ENCODE results near the gene PLXNA3. TPM values are rescaled to one million over a fixed set of nuclear protein-coding genes. Genes with fewer than 3 reads are reported as not detected.
A peak's percentile ranks its signal among the peaks of the same experiment; 100 is the strongest.

PLXNA3 gene
- total RNA-seq, 1 experiment from 2014 or later: 128 TPM

- Histone ChIP-seq H3K9me3 (ENCODE audit: control insufficient read depth, insufficient read depth, low read depth, low read length) (no peaks in the 10 kb centered on the region), H3K4me3 (ENCODE audit: low read depth in 2 of 2, low read length in 2 of 2) (peak within 1 kb of the TSS; percentile 72 to 89), H3K27me3 (ENCODE audit: control insufficient read depth, insufficient read depth, low read length) (no peaks in the 10 kb centered on the region), H3K36me3 (ENCODE audit: control insufficient read depth, insufficient read depth, low read length) (no peaks in the 10 kb centered on the region), H3K4me1 (ENCODE audit: control insufficient read depth, insufficient read depth, low read length) (peaks cover 18% of the 10 kb centered on the region), H3K27ac (ENCODE audit: low read length) (peak within 1 kb of the TSS; percentile 89)
- ChIA-PET CTCF (interaction anchor here (0.6 to 0.9 kb wide), 3 partner anchors 13 to 81 kb away, joined by 3 to 11 read pairs (median 3); no protein-coding TSS in a partner anchor), POLR2A (interaction anchor here (0.7 kb wide), 3 partner anchors 41 to 121 kb away, joined by 4 to 9 read pairs (median 8); no protein-coding TSS in a partner anchor)
- peak; percentile 79 for DNase-seq (ENCODE audit: low read depth, low spot score)
- TF ChIP-seq TCF7L2 (IDR thresholded peaks at IDR 0.05; ENCODE audit: low read depth, low read length) (no peak), POLR2AphosphoS5 (IDR thresholded peaks at IDR 0.05; ENCODE audit: low read depth, low read length) (peak; percentile 83), SIN3A (IDR thresholded peaks at IDR 0.05; ENCODE audit: borderline replicate concordance, insufficient read depth, low read depth, low read length) (0 out of 2 replicates have a peak, but pooled peaks have one; percentile 60)
- peak; percentile 92 for ATAC-seq
- BruUV-seq (replicated peaks): no TSS peak
- intact Hi-C loops (cut with micrococcal nuclease; ENCODE audit: unreplicated experiment) (no loop called here), in situ Hi-C loops (cut with HindIII; ENCODE audit: low pct_unique_long_range_greater_than_20kb, low sequenced_read_pairs) (no loop called here)
These were observed 32.5 kb downstream of the PLXNA3 start, which contains the start of gene SLC10A3 for GRCh38 chrX:154490414-154491083. SLC10A3 (minus strand) TSS chrX:154490629; CDS start chrX:154488940, 1,689 bp downstream.

GRCh38 chrX:154494715-154495114 lies 36.6 kb downstream of the PLXNA3 start:
- CTCF ChIA-PET: no interaction called here

More at GRCh38 chrX:154494715-154495114, 36.6 kb downstream of the PLXNA3 start:
- intact Hi-C loops (cut with micrococcal nuclease; ENCODE audit: unreplicated experiment) (no loop called here), in situ Hi-C loops (cut with HindIII; ENCODE audit: low pct_unique_long_range_greater_than_20kb, low sequenced_read_pairs) (no loop called here)
- no TSS peak for BruUV-seq (replicated peaks)
- no peaks in the 10 kb centered on the region for H3K9me3 ChIP-seq (ENCODE audit: control insufficient read depth, insufficient read depth, low read depth, low read length)
- no peak for TF ChIP-seq SIN3A (IDR thresholded peaks at IDR 0.05; ENCODE audit: borderline replicate concordance, insufficient read depth, low read depth, low read length)
- TF ChIP-seq, protein P1, sequence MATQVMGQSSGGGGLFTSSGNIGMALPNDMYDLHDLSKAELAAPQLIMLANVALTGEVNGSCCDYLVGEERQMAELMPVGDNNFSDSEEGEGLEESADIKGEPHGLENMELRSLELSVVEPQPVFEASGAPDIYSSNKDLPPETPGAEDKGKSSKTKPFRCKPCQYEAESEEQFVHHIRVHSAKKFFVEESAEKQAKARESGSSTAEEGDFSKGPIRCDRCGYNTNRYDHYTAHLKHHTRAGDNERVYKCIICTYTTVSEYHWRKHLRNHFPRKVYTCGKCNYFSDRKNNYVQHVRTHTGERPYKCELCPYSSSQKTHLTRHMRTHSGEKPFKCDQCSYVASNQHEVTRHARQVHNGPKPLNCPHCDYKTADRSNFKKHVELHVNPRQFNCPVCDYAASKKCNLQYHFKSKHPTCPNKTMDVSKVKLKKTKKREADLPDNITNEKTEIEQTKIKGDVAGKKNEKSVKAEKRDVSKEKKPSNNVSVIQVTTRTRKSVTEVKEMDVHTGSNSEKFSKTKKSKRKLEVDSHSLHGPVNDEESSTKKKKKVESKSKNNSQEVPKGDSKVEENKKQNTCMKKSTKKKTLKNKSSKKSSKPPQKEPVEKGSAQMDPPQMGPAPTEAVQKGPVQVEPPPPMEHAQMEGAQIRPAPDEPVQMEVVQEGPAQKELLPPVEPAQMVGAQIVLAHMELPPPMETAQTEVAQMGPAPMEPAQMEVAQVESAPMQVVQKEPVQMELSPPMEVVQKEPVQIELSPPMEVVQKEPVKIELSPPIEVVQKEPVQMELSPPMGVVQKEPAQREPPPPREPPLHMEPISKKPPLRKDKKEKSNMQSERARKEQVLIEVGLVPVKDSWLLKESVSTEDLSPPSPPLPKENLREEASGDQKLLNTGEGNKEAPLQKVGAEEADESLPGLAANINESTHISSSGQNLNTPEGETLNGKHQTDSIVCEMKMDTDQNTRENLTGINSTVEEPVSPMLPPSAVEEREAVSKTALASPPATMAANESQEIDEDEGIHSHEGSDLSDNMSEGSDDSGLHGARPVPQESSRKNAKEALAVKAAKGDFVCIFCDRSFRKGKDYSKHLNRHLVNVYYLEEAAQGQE (IDR thresholded peaks at IDR 0.05; ENCODE audit: insufficient read depth in 1 of 2, low read depth in 2 of 2, low read length in 1 of 2): no peak
- TF ChIP-seq CTCF (IDR thresholded peaks at IDR 0.05): no peak
- no peak for TF ChIP-seq TCF7L2 (IDR thresholded peaks at IDR 0.05; ENCODE audit: low read depth, low read length)
- no peak for TF ChIP-seq POLR2AphosphoS5 (IDR thresholded peaks at IDR 0.05; ENCODE audit: low read depth, low read length)
- H3K27me3 ChIP-seq (ENCODE audit: control insufficient read depth, insufficient read depth, low read length): no peaks in the 10 kb centered on the region
- no peaks in the 10 kb centered on the region for H3K36me3 ChIP-seq (ENCODE audit: control insufficient read depth, insufficient read depth, low read length)
- DNase-seq (ENCODE audit: low read depth, low spot score) (no peak), ATAC-seq (no peak)
- H3K4me3 ChIP-seq (ENCODE audit: low read depth in 2 of 2, low read length in 2 of 2): no peak overlapping the region
- POLR2A ChIA-PET: no interaction called here
- no peak overlapping the region for H3K27ac ChIP-seq (ENCODE audit: low read length)
- H3K4me1 ChIP-seq (ENCODE audit: control insufficient read depth, insufficient read depth, low read length): peaks cover 5% of the 10 kb centered on the region

Data from Panc1 (cell line).